Liver (tissue), 9 donors: Measurements from ENCODE around the gene CYTL1. TPM values are rescaled to one million over a fixed set of nuclear protein-coding genes. Genes with fewer than 3 reads are reported as not detected.

ENCODE experiments used
- DNase-seq: peaks from one replicate; pipeline ENCODE4 v3.0.0-alpha.2; 2017; ENCODE audit warnings: low spot score
- H3K27ac ChIP-seq, 2 donors: one replicate each; pipeline ENCODE4 v1.7.0; 2013; ENCODE audit warnings: inconsistent platforms in 2 of 2, low read length in 2 of 2, control low read depth in 1 of 2, low read depth in 1 of 2, mild to moderate bottlenecking in 1 of 2
- H3K27me3 ChIP-seq, 4 donors: one replicate each; pipeline versions ENCODE4 v1.6.1 to v1.7.0; 2013; ENCODE audit warnings: low read length in 3 of 4, inconsistent platforms in 1 of 4, mild to moderate bottlenecking in 1 of 4, moderate library complexity in 1 of 4; ENCODE audit not compliant: control insufficient read depth in 4 of 4, insufficient read depth in 4 of 4
- H3K36me3 ChIP-seq, 4 donors: one replicate each; pipeline versions ENCODE4 v1.6.1 to v1.7.0; 2013; ENCODE audit warnings: low read length in 3 of 4, mild to moderate bottlenecking in 3 of 4, low read depth in 1 of 4, moderate library complexity in 1 of 4; ENCODE audit not compliant: control insufficient read depth in 4 of 4, insufficient read depth in 3 of 4
- H3K4me1 ChIP-seq, 4 donors: one replicate each; pipeline versions ENCODE4 v1.6.1 to v1.7.0; 2013; ENCODE audit warnings: low read length in 3 of 4, mild to moderate bottlenecking in 3 of 4, moderate library complexity in 1 of 4; ENCODE audit not compliant: control insufficient read depth in 4 of 4, insufficient read depth in 4 of 4
- H3K4me3 ChIP-seq, 3 donors: one replicate each; pipeline versions ENCODE4 v1.6.1 to v1.7.0; 2013; ENCODE audit warnings: low read length in 3 of 3, control low read depth in 1 of 3, low read depth in 1 of 3, mild to moderate bottlenecking in 1 of 3
- H3K9ac ChIP-seq, 2 donors: one replicate each; pipeline ENCODE4 v1.7.0; 2013; ENCODE audit warnings: low read length in 2 of 2, mild to moderate bottlenecking in 2 of 2, moderate library complexity in 2 of 2, control low read depth in 1 of 2, low read depth in 1 of 2
- H3K9me3 ChIP-seq, 4 donors: one replicate each; pipeline versions ENCODE4 v1.6.1 to v1.7.0; 2013; ENCODE audit warnings: low read length in 3 of 4; ENCODE audit not compliant: control insufficient read depth in 4 of 4
- EGR1 ChIP-seq, 2 donors: IDR thresholded peaks; 2 replicates each; pipeline ENCODE4 v1.6.1; 2016 to 2018; ENCODE audit warnings: antibody characterized with exemption in 2 of 2, low read depth in 2 of 2
- FOXA1 ChIP-seq: IDR thresholded peaks from 2 replicates; pipeline ENCODE4 v1.6.1; 2016; ENCODE audit warnings: antibody characterized with exemption
- FOXA2 ChIP-seq: IDR thresholded peaks from 2 replicates; pipeline ENCODE4 v1.6.1; 2016; ENCODE audit warnings: antibody characterized with exemption
- GABPA ChIP-seq, 2 donors: IDR thresholded peaks in 1 of 2; conservative IDR thresholded peaks in 1 of 2; 2 replicates each; pipeline ENCODE4 v1.6.1; 2016; ENCODE audit warnings: antibody characterized with exemption in 2 of 2, mild to moderate bottlenecking in 1 of 2, moderate library complexity in 1 of 2
- HNF4A ChIP-seq, 2 donors: conservative IDR thresholded peaks; 2 replicates each; pipeline ENCODE4 v1.6.1; 2016; ENCODE audit warnings: antibody characterized with exemption in 2 of 2, mild to moderate bottlenecking in 2 of 2
- HNF4G ChIP-seq: IDR thresholded peaks from 2 replicates; pipeline ENCODE4 v1.6.1; 2016; ENCODE audit warnings: antibody characterized with exemption
- JUND ChIP-seq, 2 donors: IDR thresholded peaks; 2 replicates each; pipeline ENCODE4 v1.6.1; 2016; ENCODE audit warnings: antibody characterized with exemption in 2 of 2
- NR2F2 ChIP-seq: IDR thresholded peaks from 2 replicates; pipeline ENCODE4 v1.6.1; 2016; ENCODE audit warnings: antibody characterized with exemption
- RAD21 ChIP-seq, 2 donors: IDR thresholded peaks; 2 replicates each; pipeline ENCODE4 v1.6.1; 2016; ENCODE audit warnings: antibody characterized with exemption in 2 of 2, mild to moderate bottlenecking in 2 of 2
- RXRA ChIP-seq, 2 donors: IDR thresholded peaks; 2 replicates each; pipeline ENCODE4 v1.6.1; 2017 to 2018; ENCODE audit warnings: antibody characterized with exemption in 2 of 2, mild to moderate bottlenecking in 1 of 2
- SP1 ChIP-seq: IDR thresholded peaks from 2 replicates; pipeline ENCODE4 v1.6.1; 2018; ENCODE audit warnings: antibody characterized with exemption, mild to moderate bottlenecking
- TAF1 ChIP-seq: conservative IDR thresholded peaks from 2 replicates; pipeline ENCODE4 v1.6.1; 2016; ENCODE audit warnings: antibody characterized with exemption, mild to moderate bottlenecking
- YY1 ChIP-seq: IDR thresholded peaks from 2 replicates; pipeline ENCODE4 v1.6.1; 2016; ENCODE audit warnings: antibody characterized with exemption, mild to moderate bottlenecking
- WGBS: extraction: QIAGEN DNeasy Blood & Tissue Kit; methylation state at CpG from one replicate; pipeline ENCODE4 v1.1.7; 2013; 5-methylcytosine and 5-hydroxymethylcytosine counted together
- polyA plus RNA-seq, 2 donors: library from polyadenylated mRNA; stranded (reverse) in 1 of 2; unstranded in 1 of 2; fragments of 200-250 nt in 1 of 2; fragments of >200 nt in 1 of 2; fragmentation: Nextera tagmentation in 1 of 2; extraction: Ambion mirVana in 1 of 2; gene quantifications; one replicate each; pipeline versions ENCODE4 v1.2.1 to v1.2.3, GENCODE V29; 2013 to 2015
- total RNA-seq, 2 donors: library from RNA; depleted of rRNA; stranded (reverse); fragments of >200 nt; gene quantifications; one replicate each; pipeline ENCODE4 v1.2.3, GENCODE V29; 2014
- TF ChIP-seq, protein P1 (sequence below): IDR thresholded peaks from 2 replicates; pipeline ENCODE4 v1.6.1; 2016; ENCODE audit warnings: antibody characterized with exemption, mild to moderate bottlenecking
- TF ChIP-seq, protein P2 (sequence below): IDR thresholded peaks from 2 replicates; pipeline ENCODE4 v1.6.1; 2016; ENCODE audit warnings: antibody characterized with exemption
- TF ChIP-seq, protein P3 (sequence below): IDR thresholded peaks from 2 replicates; pipeline ENCODE4 v1.6.1; 2016; ENCODE audit warnings: antibody characterized with exemption
- TF ChIP-seq, protein P4 (sequence below): IDR thresholded peaks from 2 replicates; pipeline ENCODE4 v1.6.1; 2016; ENCODE audit warnings: antibody characterized with exemption
- TF ChIP-seq, protein P5 (sequence below): fragments of 150-350 bp; IDR thresholded peaks from 2 replicates; pipeline ENCODE4 v1.5.1; 2017; ENCODE audit warnings: improper control_type of control experiment, low read depth, low read length; ENCODE audit not compliant: missing input control
- donor health status: healthy.
- donor health status: healthy.
- donor health status: healthy.
- donor health status: healthy.
- donor health status: healthy.

Gene CYTL1
- total and polyA plus RNA-seq, 4 donors = 0.13 to 4.6 TPM; not detected in 2

DNA sequence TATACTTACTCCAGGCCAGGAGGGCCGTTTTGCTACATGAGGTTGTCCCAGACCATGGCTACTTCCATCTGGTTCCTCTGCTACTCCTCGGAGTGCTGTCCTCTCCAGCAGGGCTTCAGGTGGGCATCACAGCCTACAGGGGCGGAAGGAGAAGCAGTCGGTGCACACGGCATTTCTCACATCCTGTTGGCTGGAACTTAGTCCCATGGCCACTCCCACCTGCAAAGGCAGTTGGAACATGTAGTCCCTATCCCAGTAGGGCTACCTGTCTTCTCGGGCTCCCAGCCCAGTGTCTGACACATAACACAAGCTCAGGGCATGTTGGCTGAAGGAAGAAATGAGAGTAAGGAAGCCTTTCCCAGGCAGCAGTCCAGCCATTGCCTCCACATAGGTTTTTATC lies 24.3 kb upstream of the CYTL1 start:
- Histone ChIP-seq H3K27me3 (peaks cover 0 to 7% (median 2%) of the 10 kb centered on the region in 4 donors), H3K4me3 (no peak overlapping the region), H3K4me1 (no peaks in the 10 kb centered on the region), H3K9me3 (no peaks in the 10 kb centered on the region), H3K9ac (no peak overlapping the region), H3K27ac (no peak overlapping the region), H3K36me3 (no peaks in the 10 kb centered on the region)
- TF ChIP-seq FOXA2 (no peak), GABPA (IDR thresholded peaks at IDR 0.05 in 1 of 2, conservative IDR thresholded peaks at IDR 0.05 in 1 of 2) (no peak), HNF4G (no peak), JUND (IDR thresholded peaks at IDR 0.05) (no peak), FOXA1 (no peak), RXRA (IDR thresholded peaks at IDR 0.05) (no peak), EGR1 (IDR thresholded peaks at IDR 0.05; ENCODE audit: low read depth in 2 of 2) (no peak), HNF4A (conservative IDR thresholded peaks at IDR 0.05) (no peak), SP1 (no peak), TAF1 (no peak), RAD21 (IDR thresholded peaks at IDR 0.05) (no peak), YY1 (no peak), NR2F2 (no peak)
- TF ChIP-seq, protein P1, sequence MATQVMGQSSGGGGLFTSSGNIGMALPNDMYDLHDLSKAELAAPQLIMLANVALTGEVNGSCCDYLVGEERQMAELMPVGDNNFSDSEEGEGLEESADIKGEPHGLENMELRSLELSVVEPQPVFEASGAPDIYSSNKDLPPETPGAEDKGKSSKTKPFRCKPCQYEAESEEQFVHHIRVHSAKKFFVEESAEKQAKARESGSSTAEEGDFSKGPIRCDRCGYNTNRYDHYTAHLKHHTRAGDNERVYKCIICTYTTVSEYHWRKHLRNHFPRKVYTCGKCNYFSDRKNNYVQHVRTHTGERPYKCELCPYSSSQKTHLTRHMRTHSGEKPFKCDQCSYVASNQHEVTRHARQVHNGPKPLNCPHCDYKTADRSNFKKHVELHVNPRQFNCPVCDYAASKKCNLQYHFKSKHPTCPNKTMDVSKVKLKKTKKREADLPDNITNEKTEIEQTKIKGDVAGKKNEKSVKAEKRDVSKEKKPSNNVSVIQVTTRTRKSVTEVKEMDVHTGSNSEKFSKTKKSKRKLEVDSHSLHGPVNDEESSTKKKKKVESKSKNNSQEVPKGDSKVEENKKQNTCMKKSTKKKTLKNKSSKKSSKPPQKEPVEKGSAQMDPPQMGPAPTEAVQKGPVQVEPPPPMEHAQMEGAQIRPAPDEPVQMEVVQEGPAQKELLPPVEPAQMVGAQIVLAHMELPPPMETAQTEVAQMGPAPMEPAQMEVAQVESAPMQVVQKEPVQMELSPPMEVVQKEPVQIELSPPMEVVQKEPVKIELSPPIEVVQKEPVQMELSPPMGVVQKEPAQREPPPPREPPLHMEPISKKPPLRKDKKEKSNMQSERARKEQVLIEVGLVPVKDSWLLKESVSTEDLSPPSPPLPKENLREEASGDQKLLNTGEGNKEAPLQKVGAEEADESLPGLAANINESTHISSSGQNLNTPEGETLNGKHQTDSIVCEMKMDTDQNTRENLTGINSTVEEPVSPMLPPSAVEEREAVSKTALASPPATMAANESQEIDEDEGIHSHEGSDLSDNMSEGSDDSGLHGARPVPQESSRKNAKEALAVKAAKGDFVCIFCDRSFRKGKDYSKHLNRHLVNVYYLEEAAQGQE = no peak
- TF ChIP-seq, protein P2, sequence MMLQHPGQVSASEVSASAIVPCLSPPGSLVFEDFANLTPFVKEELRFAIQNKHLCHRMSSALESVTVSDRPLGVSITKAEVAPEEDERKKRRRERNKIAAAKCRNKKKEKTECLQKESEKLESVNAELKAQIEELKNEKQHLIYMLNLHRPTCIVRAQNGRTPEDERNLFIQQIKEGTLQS = no peak
- TF ChIP-seq, protein P3, sequence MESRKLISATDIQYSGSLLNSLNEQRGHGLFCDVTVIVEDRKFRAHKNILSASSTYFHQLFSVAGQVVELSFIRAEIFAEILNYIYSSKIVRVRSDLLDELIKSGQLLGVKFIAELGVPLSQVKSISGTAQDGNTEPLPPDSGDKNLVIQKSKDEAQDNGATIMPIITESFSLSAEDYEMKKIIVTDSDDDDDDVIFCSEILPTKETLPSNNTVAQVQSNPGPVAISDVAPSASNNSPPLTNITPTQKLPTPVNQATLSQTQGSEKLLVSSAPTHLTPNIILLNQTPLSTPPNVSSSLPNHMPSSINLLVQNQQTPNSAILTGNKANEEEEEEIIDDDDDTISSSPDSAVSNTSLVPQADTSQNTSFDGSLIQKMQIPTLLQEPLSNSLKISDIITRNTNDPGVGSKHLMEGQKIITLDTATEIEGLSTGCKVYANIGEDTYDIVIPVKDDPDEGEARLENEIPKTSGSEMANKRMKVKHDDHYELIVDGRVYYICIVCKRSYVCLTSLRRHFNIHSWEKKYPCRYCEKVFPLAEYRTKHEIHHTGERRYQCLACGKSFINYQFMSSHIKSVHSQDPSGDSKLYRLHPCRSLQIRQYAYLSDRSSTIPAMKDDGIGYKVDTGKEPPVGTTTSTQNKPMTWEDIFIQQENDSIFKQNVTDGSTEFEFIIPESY = no peak
- TF ChIP-seq, protein P4, sequence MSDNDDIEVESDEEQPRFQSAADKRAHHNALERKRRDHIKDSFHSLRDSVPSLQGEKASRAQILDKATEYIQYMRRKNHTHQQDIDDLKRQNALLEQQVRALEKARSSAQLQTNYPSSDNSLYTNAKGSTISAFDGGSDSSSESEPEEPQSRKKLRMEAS = no peak
- TF ChIP-seq, protein P5, sequence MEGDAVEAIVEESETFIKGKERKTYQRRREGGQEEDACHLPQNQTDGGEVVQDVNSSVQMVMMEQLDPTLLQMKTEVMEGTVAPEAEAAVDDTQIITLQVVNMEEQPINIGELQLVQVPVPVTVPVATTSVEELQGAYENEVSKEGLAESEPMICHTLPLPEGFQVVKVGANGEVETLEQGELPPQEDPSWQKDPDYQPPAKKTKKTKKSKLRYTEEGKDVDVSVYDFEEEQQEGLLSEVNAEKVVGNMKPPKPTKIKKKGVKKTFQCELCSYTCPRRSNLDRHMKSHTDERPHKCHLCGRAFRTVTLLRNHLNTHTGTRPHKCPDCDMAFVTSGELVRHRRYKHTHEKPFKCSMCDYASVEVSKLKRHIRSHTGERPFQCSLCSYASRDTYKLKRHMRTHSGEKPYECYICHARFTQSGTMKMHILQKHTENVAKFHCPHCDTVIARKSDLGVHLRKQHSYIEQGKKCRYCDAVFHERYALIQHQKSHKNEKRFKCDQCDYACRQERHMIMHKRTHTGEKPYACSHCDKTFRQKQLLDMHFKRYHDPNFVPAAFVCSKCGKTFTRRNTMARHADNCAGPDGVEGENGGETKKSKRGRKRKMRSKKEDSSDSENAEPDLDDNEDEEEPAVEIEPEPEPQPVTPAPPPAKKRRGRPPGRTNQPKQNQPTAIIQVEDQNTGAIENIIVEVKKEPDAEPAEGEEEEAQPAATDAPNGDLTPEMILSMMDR = no peak
- WGBS = 41% methylated on average over 6 of the region's 6 CpGs
- DNase-seq = peak; percentile 16
